GM19025 (cell line): ENCODE results near the gene SULT1C2.
"Not testable (repeated sequence)": the region's sequence is repeated elsewhere in the genome, so short reads cannot be mapped to it uniquely, and the experiment has no call there.

Source experiments
- ATAC-seq: cut with Tn5 transposase; IDR thresholded peaks from one replicate; pipeline ENCODE4 v1.9.1; 2021; ENCODE audit warnings: mild to moderate bottlenecking, low read depth, moderate library complexity; ENCODE audit not compliant: unreplicated experiment

Gene SULT1C2

GRCh38 chr2:108348816-108349570 is 60.3 kb downstream of the SULT1C2 start:
- ATAC-seq = no peak

- ATAC-seq = no peak
These were observed 60.9 kb downstream of the SULT1C2 start for GRCh38 chr2:108349571-108349928.

GRCh38 chr2:108351889-108352288 is 63.2 kb downstream of the SULT1C2 start:
- ATAC-seq = no peak

- ATAC-seq = no peak
These were observed 65.4 kb downstream of the SULT1C2 start for GRCh38 chr2:108354136-108354535.

GRCh38 chr2:108355906-108356734 is 67.4 kb downstream of the SULT1C2 start:
- ATAC-seq = no peak

GRCh38 chr2:108359336-108359735 is 70.6 kb downstream of the SULT1C2 start:
- ATAC-seq = not testable (repeated sequence)
